COLO829 (cell line): ENCODE data around the gene SLC27A4.

Experiments
- DNase-seq: peaks from one replicate; pipeline ENCODE4 v3.0.0; 2012; ENCODE audit warnings: low spot score

The SLC27A4 gene

GRCh38 chr9:128391956-128392301 is 51.6 kb downstream of the SLC27A4 start:
- no peak for DNase-seq

GRCh38 chr9:128392302-128393144 is 52.2 kb downstream of the SLC27A4 start:
- DNase-seq: no peak

- no peak for DNase-seq
These were observed 52.9 kb downstream of the SLC27A4 start for GRCh38 chr9:128393145-128393775.

- DNase-seq: no peak
These were observed 53.6 kb downstream of the SLC27A4 start for GRCh38 chr9:128393970-128394369.

DNA sequence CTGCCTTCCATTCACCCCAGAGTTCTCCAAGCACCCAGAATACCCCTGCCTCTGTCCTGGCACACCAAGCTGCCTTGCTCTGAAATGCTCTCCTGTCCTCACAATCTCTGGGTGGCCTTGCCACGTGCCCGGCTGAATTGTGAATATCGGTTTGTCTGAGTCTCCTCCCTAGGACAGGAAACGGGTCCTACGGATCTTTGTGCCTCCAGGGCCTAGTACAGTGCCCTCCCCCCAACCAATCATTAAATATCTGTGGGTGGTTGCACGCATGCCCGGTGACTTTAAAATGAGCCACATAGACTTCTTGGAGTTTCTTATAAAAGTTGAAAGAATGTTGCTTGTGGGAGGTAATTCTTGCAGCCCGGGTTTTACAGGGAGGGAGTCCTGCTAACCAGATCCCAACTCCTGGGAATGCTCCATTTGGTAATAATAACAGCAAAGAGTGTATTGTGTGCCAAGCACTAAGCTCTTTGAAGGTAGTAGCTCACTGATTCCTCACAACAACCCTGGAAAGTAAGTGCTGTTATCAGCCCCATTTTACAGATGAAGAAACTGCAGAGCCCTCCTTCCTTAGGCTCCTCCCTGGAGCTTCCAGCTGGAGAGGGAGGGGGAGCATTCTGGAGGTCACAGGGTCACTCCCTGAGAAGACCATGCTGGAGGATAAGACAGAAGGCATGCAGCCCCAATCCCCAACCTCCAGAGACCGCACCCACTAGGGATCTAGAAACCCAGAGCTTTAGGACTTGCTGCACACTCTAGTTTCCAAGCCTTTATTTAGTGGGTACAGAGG is 54.2 kb downstream of the SLC27A4 start:
- peak; percentile 56 for DNase-seq

DNA sequence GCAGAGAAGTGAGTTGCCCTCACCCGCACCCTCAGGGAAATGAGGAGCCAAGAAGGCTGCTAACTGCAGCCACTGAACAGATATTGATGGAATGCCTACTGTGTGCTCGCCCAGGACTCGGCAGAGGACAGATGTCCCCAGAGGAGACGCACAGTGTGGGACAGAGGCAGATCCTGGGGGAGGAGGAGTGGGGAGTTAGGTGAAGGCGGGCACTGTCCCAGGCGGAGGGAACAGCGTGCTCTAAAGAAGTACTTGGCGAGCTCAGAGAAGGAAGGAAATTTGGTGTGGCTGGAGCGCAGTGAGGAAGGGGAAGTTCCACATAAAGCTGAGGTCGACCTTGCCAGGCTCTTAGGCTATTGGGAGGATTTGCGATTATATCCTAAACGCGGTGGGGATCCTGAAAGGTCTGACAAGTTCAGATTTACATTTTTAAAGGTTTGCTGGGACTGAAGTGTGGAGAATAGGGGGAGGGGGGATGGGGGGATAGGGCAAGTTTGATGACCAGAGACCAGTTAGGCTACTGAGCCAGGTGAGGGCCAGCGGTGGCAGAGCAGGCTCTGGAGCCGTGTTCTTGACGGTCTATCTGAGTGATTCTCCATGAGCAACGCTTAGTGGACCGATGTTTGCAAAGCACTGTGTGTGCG is 56.8 kb downstream of the SLC27A4 start:
- DNase-seq: no peak

- no peak for DNase-seq
These were observed 57.5 kb downstream of the SLC27A4 start for GRCh38 chr9:128397831-128398230.

DNA sequence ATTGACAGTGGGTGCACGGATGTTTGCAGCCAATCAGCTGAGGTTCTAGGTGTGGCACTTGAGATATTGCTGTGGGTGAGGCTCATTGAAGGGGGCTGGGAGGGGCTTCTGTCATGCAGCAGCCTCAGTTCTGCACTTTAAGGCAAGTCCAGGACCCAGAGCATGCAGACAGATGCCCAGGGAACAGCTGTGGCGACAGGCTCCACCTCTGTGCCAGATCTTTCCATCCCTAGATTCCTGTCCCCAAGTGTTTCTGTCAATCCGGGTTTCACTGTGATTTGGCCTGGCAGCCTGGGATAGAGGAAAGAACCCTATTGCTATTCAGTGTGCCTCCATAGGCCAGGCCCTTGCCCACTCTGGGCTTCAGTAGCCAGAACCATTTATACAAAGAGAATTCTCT is 59.5 kb downstream of the SLC27A4 start:
- no peak for DNase-seq

DNA sequence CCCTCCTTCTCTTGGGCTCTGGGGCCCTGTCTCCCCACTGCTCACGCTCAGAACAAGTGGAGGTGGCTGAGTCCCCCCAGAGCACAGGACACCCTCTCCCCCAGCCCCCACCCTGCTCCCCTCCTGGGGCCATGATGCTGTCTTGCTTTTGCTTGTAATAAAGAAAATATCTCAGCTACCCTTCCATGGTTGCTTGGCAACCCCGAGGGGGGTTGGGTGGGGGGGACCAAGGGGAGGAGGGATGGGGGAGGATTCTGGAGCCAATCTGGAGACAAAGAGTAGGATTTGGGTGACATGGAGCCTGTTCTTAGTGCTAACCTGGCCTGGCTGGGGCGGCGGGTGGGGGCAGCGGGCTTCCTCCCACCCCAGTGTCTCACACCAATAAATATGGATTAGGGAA is 64.2 kb downstream of the SLC27A4 start:
- DNase-seq: no peak

GRCh38 chr9:128405077-128405779 is 64.9 kb downstream of the SLC27A4 start:
- no peak for DNase-seq

GRCh38 chr9:128405780-128406171 is 65.4 kb downstream of the SLC27A4 start:
- no peak for DNase-seq

DNA sequence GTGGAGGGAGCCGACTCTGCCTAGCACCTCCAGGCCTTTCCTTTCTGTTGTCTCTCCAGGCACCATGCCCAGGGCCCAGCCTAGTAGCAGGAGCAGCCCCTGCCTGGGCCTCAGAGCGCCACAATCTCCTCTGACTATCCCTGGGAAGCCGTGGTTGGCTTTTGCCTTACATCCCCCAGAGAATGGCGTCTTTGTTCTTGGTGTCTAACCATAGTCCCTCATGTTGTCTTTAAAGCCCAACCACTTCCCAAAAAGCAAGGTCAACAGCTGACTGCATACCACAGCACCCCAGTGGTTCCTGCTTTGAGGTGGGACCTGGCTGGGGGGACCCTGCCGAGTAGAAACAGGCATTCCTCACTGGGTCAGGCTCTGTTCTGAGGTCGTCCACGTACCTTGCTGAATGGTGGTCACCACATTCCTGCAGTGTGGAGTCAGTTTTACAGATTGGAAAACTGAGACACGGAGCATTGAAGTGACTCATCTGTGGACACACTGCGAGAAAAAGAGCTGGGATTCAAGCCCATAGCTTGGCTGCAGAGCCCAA is 66.6 kb downstream of the SLC27A4 start:
- peak; percentile 75 for DNase-seq

- no peak for DNase-seq
These were observed 68.7 kb downstream of the SLC27A4 start for GRCh38 chr9:128408963-128409431.

DNA sequence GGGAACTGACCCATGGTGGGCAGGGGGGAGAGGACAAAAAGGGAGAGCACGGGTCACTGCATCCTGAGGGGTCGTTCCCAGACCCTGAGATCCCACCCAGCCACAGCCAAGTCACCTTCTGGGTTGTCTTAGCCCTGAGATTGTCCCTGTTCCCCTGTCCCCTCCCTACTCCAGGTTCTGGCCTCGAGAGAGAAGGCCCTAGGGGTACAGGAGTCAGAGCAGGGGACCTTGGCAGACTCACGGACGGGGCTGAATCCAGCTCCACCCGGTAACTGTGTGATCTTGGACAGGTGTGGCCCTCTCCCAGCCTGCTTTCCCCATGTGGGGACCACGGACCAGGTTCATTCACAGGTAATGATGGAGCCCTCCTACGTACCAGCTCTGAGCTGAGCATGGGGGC is 69.1 kb downstream of the SLC27A4 start:
- no peak for DNase-seq

GRCh38 chr9:128409978-128410377 is 69.7 kb downstream of the SLC27A4 start:
- no peak for DNase-seq
